Neuronal stem cell (in vitro differentiated cells): Measurements from ENCODE around the gene TRIP13.

Source experiments
- DNase-seq: peaks from one replicate; pipeline ENCODE4 v3.0.0-alpha.2; 2013; ENCODE audit warnings: low spot score
- H2AFZ ChIP-seq: one replicate; pipeline ENCODE4 v1.6.1; 2013; ENCODE audit warnings: mild to moderate bottlenecking, low read length, inconsistent platforms
- H2AK5ac ChIP-seq: 2 replicates; pipeline ENCODE4 v1.6.1; 2013; ENCODE audit warnings: low read depth, mild to moderate bottlenecking, inconsistent platforms, low read length, moderate library complexity, mixed read lengths
- H2BK120ac ChIP-seq: 2 replicates; pipeline ENCODE4 v1.6.1; 2013; ENCODE audit warnings: low read depth, mild to moderate bottlenecking, inconsistent platforms, low read length, moderate library complexity, mixed read lengths
- H2BK12ac ChIP-seq: one replicate; pipeline ENCODE4 v1.6.1; 2013; ENCODE audit warnings: low read length, inconsistent platforms
- H2BK15ac ChIP-seq: 2 replicates; pipeline ENCODE4 v1.6.1; 2013; ENCODE audit warnings: mild to moderate bottlenecking, low read length, inconsistent platforms, mixed read lengths
- H2BK5ac ChIP-seq: one replicate; pipeline ENCODE4 v1.6.1; 2013; ENCODE audit warnings: inconsistent platforms, mild to moderate bottlenecking, low read length, moderate library complexity
- H3K14ac ChIP-seq: one replicate; pipeline ENCODE4 v1.6.1; 2013; ENCODE audit warnings: low read length, inconsistent platforms
- H3K18ac ChIP-seq: 2 replicates; pipeline ENCODE4 v1.6.1; 2013; ENCODE audit warnings: low read length, inconsistent platforms
- H3K23ac ChIP-seq: 2 replicates; pipeline ENCODE4 v1.6.1; 2013; ENCODE audit warnings: low read depth, mild to moderate bottlenecking, mixed read lengths, low read length, inconsistent platforms; ENCODE audit not compliant: poor library complexity
- H3K27ac ChIP-seq: replicated peaks from 3 replicates; pipeline ENCODE4 v1.5.1; 2013; ENCODE audit warnings: low read length, inconsistent platforms
- H3K27me3 ChIP-seq, 3 experiments: 2 replicates each; pipeline ENCODE4 v1.6.1; 2013; ENCODE audit warnings: low read length in 3 of 3, mild to moderate bottlenecking in 2 of 3, inconsistent platforms in 1 of 3, low read depth in 1 of 3, mixed read lengths in 1 of 3, moderate library complexity in 1 of 3; ENCODE audit not compliant: control insufficient read depth in 3 of 3, insufficient read depth in 3 of 3
- H3K36me3 ChIP-seq, 2 donors: replicated peaks in 1 of 2; 2 replicates each; pipeline ENCODE4 v1.6.1; 2013; ENCODE audit warnings: low read length in 2 of 2; ENCODE audit not compliant: control insufficient read depth in 2 of 2, insufficient read depth in 2 of 2
- H3K4ac ChIP-seq: 2 replicates; pipeline ENCODE4 v1.6.1; 2013; ENCODE audit warnings: inconsistent platforms, mild to moderate bottlenecking, low read length, moderate library complexity
- H3K4me1 ChIP-seq, 2 donors: 1 replicate in 1 of 2; 2 replicates in 1 of 2; pipeline ENCODE4 v1.6.1; 2013; ENCODE audit warnings: low read length in 2 of 2, low read depth in 1 of 2; ENCODE audit not compliant: control insufficient read depth in 2 of 2, insufficient read depth in 1 of 2
- H3K4me2 ChIP-seq: one replicate; pipeline ENCODE4 v1.6.1; 2013; ENCODE audit warnings: mild to moderate bottlenecking, low read length, inconsistent platforms; ENCODE audit not compliant: insufficient read depth, poor library complexity, severe bottlenecking
- H3K4me3 ChIP-seq, 2 donors: 2 replicates each; pipeline ENCODE4 v1.5.1; 2013; ENCODE audit warnings: low read length in 2 of 2, mild to moderate bottlenecking in 2 of 2, inconsistent platforms in 1 of 2, moderate library complexity in 1 of 2
- H3K79me1 ChIP-seq: one replicate; pipeline ENCODE4 v1.6.1; 2013; ENCODE audit warnings: low read depth, mild to moderate bottlenecking, inconsistent platforms, low read length, moderate library complexity
- H3K9ac ChIP-seq: one replicate; pipeline ENCODE4 v1.6.1; 2013; ENCODE audit warnings: mild to moderate bottlenecking, low read depth, low read length, inconsistent platforms; ENCODE audit not compliant: poor library complexity
- H3K9me3 ChIP-seq, 2 donors: replicated peaks in 1 of 2; 2 replicates each; pipeline versions ENCODE3 to v1.6.1; 2013; ENCODE audit warnings: low read length in 2 of 2, mild to moderate bottlenecking in 2 of 2, inconsistent platforms in 1 of 2, low read depth in 1 of 2, mixed read lengths in 1 of 2, moderate library complexity in 1 of 2; ENCODE audit not compliant: control insufficient read depth in 2 of 2, insufficient read depth in 1 of 2
- H4K8ac ChIP-seq: one replicate; pipeline ENCODE4 v1.6.1; 2013; ENCODE audit warnings: low read depth, mild to moderate bottlenecking, inconsistent platforms, low read length, moderate library complexity
- H4K91ac ChIP-seq: one replicate; pipeline ENCODE4 v1.6.1; 2013; ENCODE audit warnings: low read length, low read depth, mild to moderate bottlenecking, inconsistent platforms; ENCODE audit not compliant: poor library complexity
- WGBS, 2 donors: extraction: QIAGEN DNeasy Blood & Tissue Kit; methylation state at CpG; one replicate each; pipeline ENCODE4 v1.1.7; 2013; ENCODE audit warnings: missing lambda C conversion rate in 2 of 2, mixed read lengths in 1 of 2; ENCODE audit not compliant: insufficient read length in 2 of 2, insufficient replicate concordance in 1 of 2; ENCODE audit errors: extremely low coverage in 2 of 2; 5-methylcytosine and 5-hydroxymethylcytosine counted together

Gene TRIP13

GRCh38 chr5:905139-905642 is 12.5 kb downstream of the TRIP13 start:
- no CpG with 5 or more reads among the region's 12 CpGs for WGBS, 2 donors
- Histone ChIP-seq H4K8ac (no peak overlapping the region), H3K4me1 (no peaks in the 10 kb centered on the region), H3K14ac (no peak overlapping the region), H3K4me2 (no peak overlapping the region), H3K36me3 (peaks cover 47 to 95% of the 10 kb centered on the region in 2 donors), H2AFZ (no peak overlapping the region), H4K91ac (no peak overlapping the region), H2BK12ac (no peak overlapping the region), H3K9ac (no peak overlapping the region), H3K23ac (no peak overlapping the region), H3K4ac (no peak overlapping the region), H3K18ac (no peak overlapping the region), H3K27ac (no peak overlapping the region), H3K79me1 (peaks cover 3% of the 10 kb centered on the region), H3K27me3 (no peaks in the 10 kb centered on the region), H3K4me3 (no peak overlapping the region), H2AK5ac (no peak overlapping the region), H2BK5ac (no peak overlapping the region), H2BK15ac (no peak overlapping the region), H3K9me3 (no peaks in the 10 kb centered on the region), H2BK120ac (no peak overlapping the region)
- no peak for DNase-seq

GRCh38 chr5:907366-907910 is 14.8 kb downstream of the TRIP13 start:
- peak overlapping the region; percentile 61 for H2BK5ac ChIP-seq
- WGBS, 2 donors = no CpG with 5 or more reads among the region's 7 CpGs
- no peak overlapping the region for H2AFZ ChIP-seq
- peaks cover 38 to 93% of the 10 kb centered on the region in 2 donors for H3K36me3 ChIP-seq
- peaks cover 0 to 5% of the 10 kb centered on the region in 2 donors for H3K4me1 ChIP-seq
- H3K9me3 ChIP-seq = no peaks in the 10 kb centered on the region
- no peak overlapping the region for H2BK15ac ChIP-seq
- no peak overlapping the region for H3K23ac ChIP-seq
- H3K18ac ChIP-seq = no peak overlapping the region
- H3K4ac ChIP-seq = no peak overlapping the region
- H3K4me3 ChIP-seq = no peak overlapping the region
- no peak for DNase-seq
- no peak overlapping the region for H2BK12ac ChIP-seq
- H3K79me1 ChIP-seq = peaks cover 5% of the 10 kb centered on the region
- no peaks in the 10 kb centered on the region for H3K27me3 ChIP-seq
- no peak overlapping the region for H4K8ac ChIP-seq
- no peak overlapping the region for H2BK120ac ChIP-seq
- no peak overlapping the region for H3K9ac ChIP-seq
- no peak overlapping the region for H3K27ac ChIP-seq
- H4K91ac ChIP-seq = no peak overlapping the region
- H2AK5ac ChIP-seq = no peak overlapping the region
- no peak overlapping the region for H3K4me2 ChIP-seq
- no peak overlapping the region for H3K14ac ChIP-seq

GRCh38 chr5:908172-908571 is 15.5 kb downstream of the TRIP13 start:
- no peak overlapping the region for H3K27ac ChIP-seq
- H3K9ac ChIP-seq = peak overlapping the region; percentile 50
- no peak overlapping the region for H3K4me2 ChIP-seq
- peaks cover 39 to 95% of the 10 kb centered on the region in 2 donors for H3K36me3 ChIP-seq
- H2BK15ac ChIP-seq = no peak overlapping the region
- DNase-seq = no peak
- no peak overlapping the region for H2BK12ac ChIP-seq
- H3K79me1 ChIP-seq = peaks cover 5% of the 10 kb centered on the region
- H3K18ac ChIP-seq = no peak overlapping the region
- no peak overlapping the region for H3K4me3 ChIP-seq
- H3K27me3 ChIP-seq = no peaks in the 10 kb centered on the region
- no peak overlapping the region for H4K91ac ChIP-seq
- no peak overlapping the region for H2AK5ac ChIP-seq
- H2BK120ac ChIP-seq = no peak overlapping the region
- peaks cover 6 to 12% of the 10 kb centered on the region in 2 donors for H3K4me1 ChIP-seq
- no peak overlapping the region for H2AFZ ChIP-seq
- no peak overlapping the region for H3K4ac ChIP-seq
- H2BK5ac ChIP-seq = peak overlapping the region; percentile 61
- H3K9me3 ChIP-seq = no peaks in the 10 kb centered on the region
- no peak overlapping the region for H4K8ac ChIP-seq
- H3K23ac ChIP-seq = no peak overlapping the region
- H3K14ac ChIP-seq = no peak overlapping the region
- no CpG with 5 or more reads among the region's 16 CpGs for WGBS, 2 donors

- H3K27me3 ChIP-seq = no peaks in the 10 kb centered on the region
- H3K4me1 ChIP-seq = peaks cover 6 to 12% of the 10 kb centered on the region in 2 donors
- H3K14ac ChIP-seq = no peak overlapping the region
- no peak overlapping the region for H2AFZ ChIP-seq
- H3K27ac ChIP-seq = no peak overlapping the region
- peak overlapping the region; percentile 67 for H3K23ac ChIP-seq
- peaks cover 43 to 95% of the 10 kb centered on the region in 2 donors for H3K36me3 ChIP-seq
- H2BK120ac ChIP-seq = no peak overlapping the region
- no CpG with 5 or more reads among the region's 8 CpGs for WGBS, 2 donors
- no peaks in the 10 kb centered on the region for H3K9me3 ChIP-seq
- no peak overlapping the region for H3K9ac ChIP-seq
- H3K18ac ChIP-seq = no peak overlapping the region
- peaks cover 5% of the 10 kb centered on the region for H3K79me1 ChIP-seq
- no peak overlapping the region for H2AK5ac ChIP-seq
- no peak overlapping the region for H2BK5ac ChIP-seq
- no peak overlapping the region for H2BK12ac ChIP-seq
- no peak for DNase-seq
- no peak overlapping the region for H3K4ac ChIP-seq
- no peak overlapping the region for H2BK15ac ChIP-seq
- no peak overlapping the region for H3K4me3 ChIP-seq
- no peak overlapping the region for H4K8ac ChIP-seq
- no peak overlapping the region for H3K4me2 ChIP-seq
- no peak overlapping the region for H4K91ac ChIP-seq
Observed at GRCh38 chr5:909086-909485, 16.4 kb downstream of the TRIP13 start.
